Left ventricle myocardium inferior (tissue), 1 donor: ENCODE results near the gene MAP2K3. TPM values are rescaled to one million over a fixed set of nuclear protein-coding genes. Genes with fewer than 3 reads are reported as not detected.

ENCODE experiments used
- total RNA-seq: library from RNA; stranded (reverse); fragmentation: NEBNext Ultra II Directional; extraction: Animal tissue kit (Norgen Biotek cat#: 25700); gene quantifications from one replicate; pipeline ENCODE4 v1.2.1, GENCODE V29; 2021
- donor health status: DM: no; HTN: yes; CAD: no; lungs with severe emphysema.

Gene MAP2K3
- total RNA-seq, 1 donor from 2014 or later: 41.7 TPM

Other genes starting within 250 kb of the MAP2K3 start
- gene USP22, start 241.7 kb upstream of the MAP2K3 start, total RNA-seq: 159 TPM
- gene DHRS7B, start 157.7 kb upstream of the MAP2K3 start, total RNA-seq: 33.4 TPM
- gene TMEM11, start 70.5 kb upstream of the MAP2K3 start, total RNA-seq: 39.7 TPM
- gene NATD1, start 31.3 kb upstream of the MAP2K3 start, total RNA-seq: 17.7 TPM
- 12.3 TPM for gene KCNJ12, start 91.6 kb downstream of the MAP2K3 start, total RNA-seq